ENCODE results near the gene TAF4B. TPM values are rescaled to one million over a fixed set of nuclear protein-coding genes. Genes with fewer than 3 reads are reported as not detected.
"Not testable (repeated sequence)": the region's sequence is repeated elsewhere in the genome, so short reads cannot be mapped to it uniquely, and the experiment has no call there.

Gene TAF4B
- total RNA-seq, 2 donors from 2014 or later = 2.5 to 2.7 TPM

GRCh38 chr18:26245434-26245833, 19.2 kb downstream of the TAF4B start:
- H3K27me3 ChIP-seq; H3K4me3 ChIP-seq; DNase-seq; H3K4me1 ChIP-seq; intact Hi-C loops (cut with DNase I); H3K9ac ChIP-seq (ENCODE audit: low read depth in 2 of 2, low read length in 2 of 2); H3K9me3 ChIP-seq; H3K36me3 ChIP-seq; H3K27ac ChIP-seq: not testable (repeated sequence)

GRCh38 chr18:26252411-26252810, 26.2 kb downstream of the TAF4B start:
- no peaks in the 10 kb centered on the region for H3K4me1 ChIP-seq
- intact Hi-C loops (cut with DNase I) = no loop called here
- no peak overlapping the region for H3K4me3 ChIP-seq
- H3K36me3 ChIP-seq = no peaks in the 10 kb centered on the region
- H3K9ac ChIP-seq (ENCODE audit: low read depth in 2 of 2, low read length in 2 of 2) = no peak overlapping the region
- H3K9me3 ChIP-seq = no peaks in the 10 kb centered on the region
- no peak for DNase-seq
- H3K27ac ChIP-seq = no peak overlapping the region
- H3K27me3 ChIP-seq = no peaks in the 10 kb centered on the region
- no peak for TF ChIP-seq CTCF (IDR thresholded peaks at IDR 0.05)

GRCh38 chr18:26254808-26255207, 28.6 kb downstream of the TAF4B start:
- H3K4me3 ChIP-seq; H3K36me3 ChIP-seq; H3K9ac ChIP-seq (ENCODE audit: low read depth in 2 of 2, low read length in 2 of 2); H3K27ac ChIP-seq; H3K4me1 ChIP-seq; H3K9me3 ChIP-seq; intact Hi-C loops (cut with DNase I); DNase-seq; H3K27me3 ChIP-seq: not testable (repeated sequence)

- DNase-seq = no peak
These were observed 29.7 kb downstream of the TAF4B start for GRCh38 chr18:26255695-26256622.

GRCh38 chr18:26258711-26259110, 32.5 kb downstream of the TAF4B start:
- H3K9ac ChIP-seq (ENCODE audit: low read depth in 2 of 2, low read length in 2 of 2) = no peak overlapping the region
- DNase-seq = no peak
- TF ChIP-seq CTCF (IDR thresholded peaks at IDR 0.05) = no peak
- no peaks in the 10 kb centered on the region for H3K27me3 ChIP-seq
- H3K4me1 ChIP-seq = no peaks in the 10 kb centered on the region
- intact Hi-C loops (cut with DNase I) = no loop called here
- H3K27ac ChIP-seq = no peak overlapping the region
- no peaks in the 10 kb centered on the region for H3K9me3 ChIP-seq
- H3K36me3 ChIP-seq = no peaks in the 10 kb centered on the region
- no peak overlapping the region for H3K4me3 ChIP-seq

More at GRCh38 chr18:26255695-26256622, 29.7 kb downstream of the TAF4B start:
- no peak overlapping the region for H3K4me3 ChIP-seq
- intact Hi-C loops (cut with DNase I) = no loop called here
- TF ChIP-seq CTCF (IDR thresholded peaks at IDR 0.05) = no peak
- H3K9me3 ChIP-seq = no peaks in the 10 kb centered on the region
- H3K27ac ChIP-seq = no peak overlapping the region
- H3K36me3 ChIP-seq = no peaks in the 10 kb centered on the region
- H3K4me1 ChIP-seq = no peaks in the 10 kb centered on the region
- no peaks in the 10 kb centered on the region for H3K27me3 ChIP-seq
- no peak overlapping the region for H3K9ac ChIP-seq (ENCODE audit: low read depth in 2 of 2, low read length in 2 of 2)

- H3K27me3 ChIP-seq; H3K4me3 ChIP-seq; intact Hi-C loops (cut with DNase I); DNase-seq; H3K27ac ChIP-seq; H3K9me3 ChIP-seq; H3K4me1 ChIP-seq; H3K9ac ChIP-seq (ENCODE audit: low read depth in 2 of 2, low read length in 2 of 2); H3K36me3 ChIP-seq: not testable (repeated sequence)
These were observed 33.2 kb downstream of the TAF4B start for GRCh38 chr18:26259416-26259815.

GRCh38 chr18:26262156-26262555, 35.9 kb downstream of the TAF4B start:
- DNase-seq = no peak
- no peaks in the 10 kb centered on the region for H3K4me1 ChIP-seq
- no peak overlapping the region for H3K9ac ChIP-seq (ENCODE audit: low read depth in 2 of 2, low read length in 2 of 2)
- no peaks in the 10 kb centered on the region for H3K9me3 ChIP-seq
- no peaks in the 10 kb centered on the region for H3K36me3 ChIP-seq
- intact Hi-C loops (cut with DNase I) = no loop called here
- no peaks in the 10 kb centered on the region for H3K27me3 ChIP-seq
- H3K4me3 ChIP-seq = no peak overlapping the region
- H3K27ac ChIP-seq = no peak overlapping the region
- TF ChIP-seq CTCF (IDR thresholded peaks at IDR 0.05) = no peak
